ENCODE data around the gene HAPSTR1. TPM values are rescaled to one million over a fixed set of nuclear protein-coding genes. Genes with fewer than 3 reads are reported as not detected.
A peak's percentile ranks its signal among the peaks of the same experiment; 100 is the strongest.
"Not testable (repeated sequence)": the region's sequence is repeated elsewhere in the genome, so short reads cannot be mapped to it uniquely, and the experiment has no call there.

Gene HAPSTR1, protein sequence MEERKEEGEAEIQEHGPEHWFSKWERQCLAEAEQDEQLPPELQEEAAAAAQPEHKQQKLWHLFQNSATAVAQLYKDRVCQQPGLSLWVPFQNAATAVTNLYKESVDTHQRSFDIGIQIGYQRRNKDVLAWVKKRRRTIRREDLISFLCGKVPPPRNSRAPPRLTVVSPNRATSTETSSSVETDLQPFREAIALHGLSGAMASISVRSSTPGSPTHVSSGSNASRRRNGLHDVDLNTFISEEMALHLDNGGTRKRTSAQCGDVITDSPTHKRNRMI
- total RNA-seq (10 to 100 TPM; 65.4 to 67.5 TPM), polyA plus RNA-seq (10 to 100 TPM; 14.0 to 19.2 TPM)
- long read RNA-seq, donor 1, full-length matches to known transcripts: 8 of 9 reads
- long read RNA-seq, donor 1, partial matches to known transcripts: 0 of 9 reads
- long read RNA-seq, donor 1, other reads (novel, unspliced or antisense): 1 of 9 reads
- long read RNA-seq, donor 2, full-length matches to known transcripts: 27 of 34 reads
- long read RNA-seq, donor 2, partial matches to known transcripts: 0 of 34 reads
- long read RNA-seq, donor 2, other reads (novel, unspliced or antisense): 7 of 34 reads

- ATAC-seq (ENCODE audit: low FRiP score): peak; percentile 97
- Histone ChIP-seq H3K36me3 (ENCODE audit: control insufficient read depth in 1 of 2, insufficient read depth in 2 of 2, low read length in 1 of 2) (no peaks in the 10 kb centered on the region), H3K27me3 (ENCODE audit: control insufficient read depth in 1 of 2, insufficient read depth in 2 of 2, low read length in 1 of 2) (peaks cover 0 to 2% of the 10 kb centered on the region in 2 donors), H3K4me1 (ENCODE audit: control insufficient read depth in 1 of 2, insufficient read depth in 2 of 2, low read length in 2 of 2) (peaks cover 0 to 2% of the 10 kb centered on the region in 2 donors), H3K27ac (ENCODE audit: low read depth in 1 of 2, low read length in 2 of 2) (peak within 1 kb of the TSS; percentile 97 to 98), H3K9me3 (ENCODE audit: control insufficient read depth, low read length) (no peaks in the 10 kb centered on the region), H3K4me3 (ENCODE audit: low read length in 2 of 2) (peak within 1 kb of the TSS; percentile 94 to 99)
- WGBS, 2 donors: 0% methylated on average over 47 to 79 of the region's 79 CpGs
- intact Hi-C loops (cut with DNase I): loop anchor here in 1 of 2 donors (5.0 kb wide), 1 partner anchor 44 kb away; no protein-coding TSS in a partner anchor
- DNase-seq: peak; percentile 100
Observed at GRCh38 chr16:9090960-9091866, at the start of gene HAPSTR1. TSS of gene HAPSTR1 (plus strand) at chr16:9091644. CDS start at chr16:9092045, 401 bp downstream.

DNA sequence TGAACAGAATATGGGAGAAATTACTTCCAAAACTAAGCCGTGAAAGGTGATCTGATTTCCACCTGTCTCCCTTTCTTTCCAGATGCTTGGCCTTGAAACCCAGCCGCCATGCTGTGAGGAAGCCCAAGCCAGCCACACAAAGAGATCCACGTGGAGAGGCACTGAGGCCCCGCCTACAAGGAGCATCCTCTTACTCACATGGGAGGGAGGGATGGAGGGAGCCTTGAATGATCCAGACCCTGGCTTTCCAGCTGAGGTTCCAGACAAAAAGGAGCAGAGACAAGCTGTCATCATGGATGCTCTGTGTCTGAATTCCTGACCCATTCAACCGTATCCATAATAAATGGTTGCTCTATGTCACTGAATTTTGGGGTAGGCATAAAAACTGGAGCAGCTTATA is 48.9 kb upstream of the HAPSTR1 start:
- H3K27me3 ChIP-seq (ENCODE audit: control insufficient read depth in 1 of 2, insufficient read depth in 2 of 2, low read length in 1 of 2): no peaks in the 10 kb centered on the region
- H3K27ac ChIP-seq (ENCODE audit: low read depth in 1 of 2, low read length in 2 of 2): no peak overlapping the region
- H3K9me3 ChIP-seq (ENCODE audit: control insufficient read depth, low read length): no peaks in the 10 kb centered on the region
- DNase-seq (no peak), ATAC-seq (ENCODE audit: low FRiP score) (no peak)
- WGBS, 2 donors: 81 to 82% methylated on average over 5 of the region's 5 CpGs
- no peak overlapping the region for H3K4me3 ChIP-seq (ENCODE audit: low read length in 2 of 2)
- intact Hi-C loops (cut with DNase I): no loop called here
- no peaks in the 10 kb centered on the region for H3K36me3 ChIP-seq (ENCODE audit: control insufficient read depth in 1 of 2, insufficient read depth in 2 of 2, low read length in 1 of 2)
- no peaks in the 10 kb centered on the region for H3K4me1 ChIP-seq (ENCODE audit: control insufficient read depth in 1 of 2, insufficient read depth in 2 of 2, low read length in 2 of 2)

DNA sequence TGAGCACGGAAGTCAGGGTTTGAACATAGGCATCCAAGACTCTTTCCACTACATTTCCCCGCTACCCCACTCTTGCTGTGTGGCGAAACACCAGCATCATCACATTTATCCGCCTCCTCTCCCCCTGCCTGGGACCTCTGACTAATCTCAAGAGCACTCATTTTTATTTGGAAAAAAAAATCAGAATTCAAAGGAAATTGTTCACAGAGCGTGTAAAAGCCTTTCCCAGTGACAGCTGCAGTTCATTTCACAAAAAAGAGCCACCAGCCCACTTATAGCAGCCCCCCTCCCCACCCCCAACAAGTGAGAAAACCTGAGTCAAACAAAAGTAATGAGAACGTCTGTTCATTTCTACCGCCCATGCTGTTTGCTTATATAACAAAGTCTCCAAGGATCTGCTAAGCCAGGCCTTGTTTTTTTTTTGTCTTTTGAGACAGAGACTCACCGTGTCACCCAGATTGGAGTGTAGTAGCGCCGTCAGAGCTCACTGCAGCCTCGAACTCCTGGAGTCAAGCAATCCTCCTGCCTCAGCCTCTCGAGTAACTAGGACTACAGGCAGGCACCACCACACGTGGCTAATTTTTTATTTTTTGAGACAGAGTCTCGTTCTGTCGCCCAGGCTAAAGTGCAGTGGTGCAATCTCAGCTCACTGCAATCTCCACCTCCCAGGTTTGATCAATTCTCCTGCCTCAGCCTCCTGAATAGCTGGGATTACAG is 48.3 kb upstream of the HAPSTR1 start:
- Histone ChIP-seq H3K4me1 (ENCODE audit: control insufficient read depth in 1 of 2, insufficient read depth in 2 of 2, low read length in 2 of 2) (no peaks in the 10 kb centered on the region), H3K27ac (ENCODE audit: low read depth in 1 of 2, low read length in 2 of 2) (no peak overlapping the region), H3K36me3 (ENCODE audit: control insufficient read depth in 1 of 2, insufficient read depth in 2 of 2, low read length in 1 of 2) (no peaks in the 10 kb centered on the region), H3K27me3 (ENCODE audit: control insufficient read depth in 1 of 2, insufficient read depth in 2 of 2, low read length in 1 of 2) (no peaks in the 10 kb centered on the region), H3K9me3 (ENCODE audit: control insufficient read depth, low read length) (no peaks in the 10 kb centered on the region), H3K4me3 (ENCODE audit: low read length in 2 of 2) (no peak overlapping the region)
- no peak for ATAC-seq (ENCODE audit: low FRiP score)
- 49 to 63% methylated on average over 15 of the region's 15 CpGs for whole genome bisulfite sequencing, 2 donors
- intact Hi-C loops (cut with DNase I): no loop called here
- no peak for DNase-seq

DNA sequence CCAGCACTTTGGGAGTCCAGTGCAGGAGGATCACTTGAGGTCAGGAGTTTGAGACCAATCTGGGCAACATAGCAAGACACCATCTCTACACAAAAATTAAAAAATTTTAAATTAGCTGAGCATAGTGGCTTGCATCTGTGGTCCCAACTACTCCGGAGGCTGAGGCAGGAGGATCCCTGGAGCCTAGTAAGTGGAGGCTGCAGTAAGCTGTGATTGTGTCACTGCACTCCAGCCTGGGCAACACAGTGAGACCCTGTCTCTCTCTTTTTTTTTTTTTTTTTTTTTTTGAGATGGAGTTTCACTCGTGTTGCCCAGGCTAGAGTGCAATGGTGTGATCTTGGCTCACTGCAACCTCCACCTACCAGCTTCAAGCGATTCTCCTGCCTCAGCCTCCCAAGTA is 45.9 kb upstream of the HAPSTR1 start:
- H3K27me3 ChIP-seq (ENCODE audit: control insufficient read depth in 1 of 2, insufficient read depth in 2 of 2, low read length in 1 of 2); H3K9me3 ChIP-seq (ENCODE audit: control insufficient read depth, low read length); H3K36me3 ChIP-seq (ENCODE audit: control insufficient read depth in 1 of 2, insufficient read depth in 2 of 2, low read length in 1 of 2); H3K4me3 ChIP-seq (ENCODE audit: low read length in 2 of 2); H3K27ac ChIP-seq (ENCODE audit: low read depth in 1 of 2, low read length in 2 of 2); ATAC-seq (ENCODE audit: low FRiP score); DNase-seq; H3K4me1 ChIP-seq (ENCODE audit: control insufficient read depth in 1 of 2, insufficient read depth in 2 of 2, low read length in 2 of 2): not testable (repeated sequence)
- intact Hi-C loops (cut with DNase I): loop anchor here in 1 of 2 donors (5.0 kb wide), 1 partner anchor 47 kb away; the partner anchor contains the start of gene HAPSTR1
- WGBS, 2 donors: 63 to 93% methylated on average over 3 of the region's 3 CpGs

DNA sequence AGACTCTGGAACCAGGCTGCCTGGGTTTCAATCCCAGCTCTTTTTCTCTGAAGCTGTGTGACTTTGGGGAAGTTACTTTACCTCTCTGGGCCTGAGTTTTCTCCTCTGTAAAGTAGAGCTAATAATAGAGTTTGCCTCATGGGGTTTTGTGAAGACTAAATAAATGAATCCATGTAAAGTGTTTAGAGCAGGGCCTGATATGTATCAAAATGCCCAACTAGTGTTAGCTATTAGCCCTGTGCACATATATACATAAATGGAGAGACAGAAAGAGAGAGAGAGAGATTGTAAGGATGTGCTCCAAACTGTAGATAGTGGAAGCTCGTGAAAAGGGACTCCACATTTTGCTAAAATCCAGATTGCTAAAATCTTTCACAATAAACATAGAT is 44.8 kb upstream of the HAPSTR1 start:
- intact Hi-C loops (cut with DNase I): loop anchor here in 1 of 2 donors (5.0 kb wide), 1 partner anchor 46 kb away; the partner anchor contains the start of gene HAPSTR1
- no peak for ATAC-seq (ENCODE audit: low FRiP score)

DNA sequence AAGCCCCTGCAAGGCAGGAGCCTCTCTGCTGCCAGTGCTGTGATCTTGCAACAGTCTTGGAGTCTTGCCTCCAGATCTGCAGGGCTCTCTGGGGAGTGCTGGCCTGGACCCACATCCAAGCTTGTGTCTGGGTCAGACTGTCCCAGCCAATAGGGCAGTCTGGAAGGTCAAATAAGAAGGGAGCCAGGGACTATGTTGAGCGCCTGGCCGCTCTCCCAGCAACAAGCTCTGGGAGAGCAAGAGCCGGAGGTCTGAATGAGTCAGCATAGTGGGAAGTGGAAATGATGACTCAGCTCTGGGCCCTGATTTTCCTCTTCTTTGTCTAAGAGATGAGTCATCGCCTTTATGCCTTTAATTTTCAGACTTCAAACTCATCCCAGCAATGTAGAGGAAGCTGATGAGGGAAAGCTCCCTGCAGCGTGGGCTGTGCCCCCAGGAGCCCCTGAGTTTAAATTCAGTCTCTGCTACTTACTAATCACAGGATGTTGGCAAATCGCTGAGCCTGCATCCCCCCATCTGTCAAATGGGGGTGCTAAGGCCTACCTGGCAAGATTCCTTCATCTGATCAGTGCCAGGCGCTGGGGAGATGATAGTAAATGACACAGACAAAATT is 43.6 kb upstream of the HAPSTR1 start:
- ATAC-seq (ENCODE audit: low FRiP score): peak; percentile 98
- H3K36me3 ChIP-seq (ENCODE audit: control insufficient read depth in 1 of 2, insufficient read depth in 2 of 2, low read length in 1 of 2): no peaks in the 10 kb centered on the region
- H3K27ac ChIP-seq (ENCODE audit: low read depth in 1 of 2, low read length in 2 of 2): peak overlapping the region; percentile 79 to 87
- no peaks in the 10 kb centered on the region for H3K9me3 ChIP-seq (ENCODE audit: control insufficient read depth, low read length)
- H3K4me1 ChIP-seq (ENCODE audit: control insufficient read depth in 1 of 2, insufficient read depth in 2 of 2, low read length in 2 of 2): no peaks in the 10 kb centered on the region
- intact Hi-C loops (cut with DNase I): loop anchor here in 1 of 2 donors (5.0 kb wide), 1 partner anchor 45 kb away; the partner anchor contains the start of gene HAPSTR1
- DNase-seq: peak; percentile 94 to 96
- 19 to 20% methylated on average over 7 of the region's 7 CpGs for WGBS, 2 donors
- H3K4me3 ChIP-seq (ENCODE audit: low read length in 2 of 2): no peak overlapping the region
- H3K27me3 ChIP-seq (ENCODE audit: control insufficient read depth in 1 of 2, insufficient read depth in 2 of 2, low read length in 1 of 2): no peaks in the 10 kb centered on the region

More for the DNA sequence above, 44.8 kb upstream of the HAPSTR1 start:
- 82% methylated on average over 1 of the region's 1 CpG for whole genome bisulfite sequencing, 2 donors
- no peak for DNase-seq
- H3K36me3 ChIP-seq (ENCODE audit: control insufficient read depth in 1 of 2, insufficient read depth in 2 of 2, low read length in 1 of 2): no peaks in the 10 kb centered on the region
- no peak overlapping the region for H3K4me3 ChIP-seq (ENCODE audit: low read length in 2 of 2)
- H3K27ac ChIP-seq (ENCODE audit: low read depth in 1 of 2, low read length in 2 of 2): no peak overlapping the region
- no peaks in the 10 kb centered on the region for H3K9me3 ChIP-seq (ENCODE audit: control insufficient read depth, low read length)
- H3K27me3 ChIP-seq (ENCODE audit: control insufficient read depth in 1 of 2, insufficient read depth in 2 of 2, low read length in 1 of 2): no peaks in the 10 kb centered on the region
- no peaks in the 10 kb centered on the region for H3K4me1 ChIP-seq (ENCODE audit: control insufficient read depth in 1 of 2, insufficient read depth in 2 of 2, low read length in 2 of 2)

DNA sequence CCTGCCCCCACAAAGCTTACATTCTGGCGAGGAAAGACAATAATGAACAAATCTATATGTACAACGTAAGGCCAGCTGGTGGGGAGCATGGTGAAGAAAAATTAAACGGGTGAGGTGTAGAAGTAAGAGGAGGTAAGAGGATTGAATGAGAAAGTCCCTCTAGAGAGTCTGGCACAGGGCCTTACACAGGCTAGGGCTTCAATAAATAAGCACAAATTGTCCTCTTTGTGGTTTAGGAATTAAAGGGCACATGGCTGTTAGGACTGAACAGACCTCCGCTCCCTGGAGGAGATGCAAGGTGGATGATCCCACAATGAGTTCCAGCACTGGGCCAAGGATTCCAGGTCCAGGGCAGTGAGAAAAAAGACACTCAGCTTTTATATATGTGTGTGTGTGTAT is 43.1 kb upstream of the HAPSTR1 start:
- DNase-seq (no peak), ATAC-seq (ENCODE audit: low FRiP score) (no peak)
- no peaks in the 10 kb centered on the region for H3K36me3 ChIP-seq (ENCODE audit: control insufficient read depth in 1 of 2, insufficient read depth in 2 of 2, low read length in 1 of 2)
- no peaks in the 10 kb centered on the region for H3K27me3 ChIP-seq (ENCODE audit: control insufficient read depth in 1 of 2, insufficient read depth in 2 of 2, low read length in 1 of 2)
- intact Hi-C loops (cut with DNase I): loop anchor here in 1 of 2 donors (5.0 kb wide), 1 partner anchor 44 kb away; the partner anchor contains the start of gene HAPSTR1
- no peaks in the 10 kb centered on the region for H3K4me1 ChIP-seq (ENCODE audit: control insufficient read depth in 1 of 2, insufficient read depth in 2 of 2, low read length in 2 of 2)
- peak overlapping the region; percentile 79 to 87 for H3K27ac ChIP-seq (ENCODE audit: low read depth in 1 of 2, low read length in 2 of 2)
- H3K9me3 ChIP-seq (ENCODE audit: control insufficient read depth, low read length): no peaks in the 10 kb centered on the region
- 85 to 86% methylated on average over 4 of the region's 4 CpGs for WGBS, 2 donors
- H3K4me3 ChIP-seq (ENCODE audit: low read length in 2 of 2): no peak overlapping the region
